Ascending aorta (tissue), 2 donors: ENCODE measurements around the gene MEGF8. TPM values are rescaled to one million over a fixed set of nuclear protein-coding genes. Genes with fewer than 3 reads are reported as not detected.

ENCODE experiments used
- DNase-seq, 2 donors: peaks; one replicate each; pipeline ENCODE4 v3.0.0-alpha.2; 2019; ENCODE audit warnings: low spot score in 2 of 2
- H3K27ac ChIP-seq, 2 donors: fragments of 200-600 bp; sonication (generic); one replicate each; pipeline ENCODE4 v1.5.1; 2016 to 2017; ENCODE audit warnings: mild to moderate bottlenecking in 1 of 2
- H3K27me3 ChIP-seq: fragments of 200-600 bp; sonication (generic); one replicate; pipeline ENCODE4 v1.5.1; 2017
- H3K36me3 ChIP-seq, 2 donors: fragments of 200-600 bp; sonication (generic); one replicate each; pipeline ENCODE4 v1.5.1; 2016
- H3K4me1 ChIP-seq, 2 donors: fragments of 200-600 bp; sonication (generic); one replicate each; pipeline ENCODE4 v1.5.1; 2016 to 2017; ENCODE audit warnings: mild to moderate bottlenecking in 1 of 2
- H3K4me3 ChIP-seq, 2 donors: fragments of 200-600 bp; sonication (generic); one replicate each; pipeline ENCODE4 v1.5.1; 2016 to 2017; ENCODE audit warnings: mild to moderate bottlenecking in 1 of 2
- H3K9me3 ChIP-seq, 2 donors: fragments of 200-600 bp; sonication (generic); one replicate each; pipeline ENCODE4 v1.5.1; 2016
- intact Hi-C: fragments of 100-400 bp; cut with DNase I; formaldehyde crosslinking; loops from one replicate; pipeline ENCODE4 v1.15.1; 2023
- total RNA-seq: library from RNA; depleted of rRNA; stranded (reverse); fragments of >200 nt; gene quantifications from one replicate; pipeline ENCODE4 v1.1.0, GENCODE V29; 2016
- TF ChIP-seq, protein P1 (sequence below), 3 experiments: fragments of 200-600 bp in 2 of 3; fragments of 450-650 bp in 1 of 3; sonication (generic) in 2 of 3; IDR thresholded peaks; one replicate each; pipeline ENCODE4 v1.5.1; 2016 to 2019; ENCODE audit warnings: antibody characterized with exemption in 3 of 3, mild to moderate bottlenecking in 1 of 3, moderate library complexity in 1 of 3

MEGF8 gene
- total RNA-seq, 1 donor from 2014 or later = 61.8 TPM

DNA sequence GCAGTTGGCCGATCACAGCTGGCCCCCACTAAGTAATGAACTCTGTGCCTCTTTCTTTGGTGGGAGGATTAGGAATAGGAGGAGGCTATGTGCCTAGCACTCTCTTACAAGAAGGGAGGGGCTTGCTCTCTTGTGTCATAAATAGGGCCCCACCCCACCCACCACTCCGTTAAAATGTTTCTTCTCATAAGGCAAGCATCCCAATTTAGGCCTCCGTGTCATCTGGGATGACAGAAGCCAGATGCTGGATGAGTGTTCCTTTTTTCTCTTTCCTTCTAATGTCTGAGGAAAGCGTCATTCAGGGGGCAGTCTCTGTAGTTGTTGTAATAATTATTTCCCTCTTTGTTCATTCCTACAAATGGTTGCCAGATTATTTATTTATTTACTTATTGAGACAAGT lies 101.9 kb downstream of the MEGF8 start, which contains the start of gene LIPE:
TSS of gene LIPE (minus strand) at position 76 of the 400 bp plus-strand sequence. CDS start 239 bp downstream, outside the sequence.
- no peak within 1 kb of the TSS for H3K4me3 ChIP-seq
- TF ChIP-seq, protein P1, sequence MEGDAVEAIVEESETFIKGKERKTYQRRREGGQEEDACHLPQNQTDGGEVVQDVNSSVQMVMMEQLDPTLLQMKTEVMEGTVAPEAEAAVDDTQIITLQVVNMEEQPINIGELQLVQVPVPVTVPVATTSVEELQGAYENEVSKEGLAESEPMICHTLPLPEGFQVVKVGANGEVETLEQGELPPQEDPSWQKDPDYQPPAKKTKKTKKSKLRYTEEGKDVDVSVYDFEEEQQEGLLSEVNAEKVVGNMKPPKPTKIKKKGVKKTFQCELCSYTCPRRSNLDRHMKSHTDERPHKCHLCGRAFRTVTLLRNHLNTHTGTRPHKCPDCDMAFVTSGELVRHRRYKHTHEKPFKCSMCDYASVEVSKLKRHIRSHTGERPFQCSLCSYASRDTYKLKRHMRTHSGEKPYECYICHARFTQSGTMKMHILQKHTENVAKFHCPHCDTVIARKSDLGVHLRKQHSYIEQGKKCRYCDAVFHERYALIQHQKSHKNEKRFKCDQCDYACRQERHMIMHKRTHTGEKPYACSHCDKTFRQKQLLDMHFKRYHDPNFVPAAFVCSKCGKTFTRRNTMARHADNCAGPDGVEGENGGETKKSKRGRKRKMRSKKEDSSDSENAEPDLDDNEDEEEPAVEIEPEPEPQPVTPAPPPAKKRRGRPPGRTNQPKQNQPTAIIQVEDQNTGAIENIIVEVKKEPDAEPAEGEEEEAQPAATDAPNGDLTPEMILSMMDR (IDR thresholded peaks at IDR 0.05) = no peak
- intact Hi-C loops = no loop called here
- no peaks in the 10 kb centered on the region for H3K36me3 ChIP-seq
- no peaks in the 10 kb centered on the region for H3K27me3 ChIP-seq
- no peaks in the 10 kb centered on the region for H3K9me3 ChIP-seq
- peaks cover 0 to 14% of the 10 kb centered on the region in 2 donors for H3K4me1 ChIP-seq
- DNase-seq = no peak
- no peak within 1 kb of the TSS for H3K27ac ChIP-seq

Other genes with a start within 250 kb of the MEGF8 start
- 14.9 TPM for gene ZNF574, start 249.5 kb upstream of the MEGF8 start, total RNA-seq
- not detected for gene POU2F2, start 193.2 kb upstream of the MEGF8 start, total RNA-seq
- gene DEDD2, start 108.0 kb upstream of the MEGF8 start, total RNA-seq = 30.2 TPM
- gene ZNF526, start 105.3 kb upstream of the MEGF8 start, total RNA-seq = 7.0 TPM
- 27.0 TPM for gene GSK3A, start 83.0 kb upstream of the MEGF8 start, total RNA-seq
- 51.6 TPM for gene ERF, start 70.5 kb upstream of the MEGF8 start, total RNA-seq
- gene CIC, start 56.4 kb upstream of the MEGF8 start, total RNA-seq = 247 TPM
- not detected for gene PRR19, start 23.5 kb upstream of the MEGF8 start, total RNA-seq
- 88.9 TPM for gene PAFAH1B3, start 23.0 kb upstream of the MEGF8 start, total RNA-seq
- gene TMEM145, start 12.3 kb upstream of the MEGF8 start, total RNA-seq = not detected
- not detected for gene CNFN, start 64.7 kb downstream of the MEGF8 start, total RNA-seq
- gene LIPE, start 101.8 kb downstream of the MEGF8 start, total RNA-seq = 102 TPM
- gene CXCL17, start 117.3 kb downstream of the MEGF8 start, total RNA-seq = not detected
- not detected for gene CEACAM1, start 202.8 kb downstream of the MEGF8 start, total RNA-seq